Measurements from ENCODE around the gene AGBL4.

The AGBL4 gene

DNA sequence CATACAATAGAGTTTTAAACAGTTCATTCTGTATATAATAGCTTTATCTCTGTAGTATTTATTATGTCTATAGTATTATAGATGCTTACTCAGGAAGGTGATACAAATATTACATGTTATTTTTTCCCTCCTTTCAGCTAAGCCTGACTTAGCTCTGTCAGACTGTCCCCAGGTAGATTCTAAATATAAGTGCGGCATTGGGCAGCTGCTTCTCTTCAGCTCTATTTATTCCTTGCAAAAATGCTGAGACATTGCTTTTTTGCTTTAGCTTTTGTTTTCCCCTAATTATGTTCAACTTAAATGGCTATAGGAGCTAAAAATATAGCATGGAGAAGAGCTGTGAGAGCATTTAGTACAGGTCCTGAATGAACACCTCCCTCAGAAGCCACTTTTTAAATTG, 1043.8 kb downstream of the AGBL4 start:
- TF ChIP-seq, protein P1, sequence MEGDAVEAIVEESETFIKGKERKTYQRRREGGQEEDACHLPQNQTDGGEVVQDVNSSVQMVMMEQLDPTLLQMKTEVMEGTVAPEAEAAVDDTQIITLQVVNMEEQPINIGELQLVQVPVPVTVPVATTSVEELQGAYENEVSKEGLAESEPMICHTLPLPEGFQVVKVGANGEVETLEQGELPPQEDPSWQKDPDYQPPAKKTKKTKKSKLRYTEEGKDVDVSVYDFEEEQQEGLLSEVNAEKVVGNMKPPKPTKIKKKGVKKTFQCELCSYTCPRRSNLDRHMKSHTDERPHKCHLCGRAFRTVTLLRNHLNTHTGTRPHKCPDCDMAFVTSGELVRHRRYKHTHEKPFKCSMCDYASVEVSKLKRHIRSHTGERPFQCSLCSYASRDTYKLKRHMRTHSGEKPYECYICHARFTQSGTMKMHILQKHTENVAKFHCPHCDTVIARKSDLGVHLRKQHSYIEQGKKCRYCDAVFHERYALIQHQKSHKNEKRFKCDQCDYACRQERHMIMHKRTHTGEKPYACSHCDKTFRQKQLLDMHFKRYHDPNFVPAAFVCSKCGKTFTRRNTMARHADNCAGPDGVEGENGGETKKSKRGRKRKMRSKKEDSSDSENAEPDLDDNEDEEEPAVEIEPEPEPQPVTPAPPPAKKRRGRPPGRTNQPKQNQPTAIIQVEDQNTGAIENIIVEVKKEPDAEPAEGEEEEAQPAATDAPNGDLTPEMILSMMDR (IDR thresholded peaks at IDR 0.05; ENCODE audit: low read depth, low read length): no peak
- no peak overlapping the region for H3K27ac ChIP-seq
- no peak overlapping the region for H3K4me3 ChIP-seq (ENCODE audit: low read depth, low read length)
- no peaks in the 10 kb centered on the region for H3K36me3 ChIP-seq
- no peaks in the 10 kb centered on the region for H3K27me3 ChIP-seq (ENCODE audit: insufficient read depth, low read depth, severe bottlenecking)
- no peaks in the 10 kb centered on the region for H3K9me3 ChIP-seq (ENCODE audit: severe bottlenecking)
- DNase-seq: no peak

DNA sequence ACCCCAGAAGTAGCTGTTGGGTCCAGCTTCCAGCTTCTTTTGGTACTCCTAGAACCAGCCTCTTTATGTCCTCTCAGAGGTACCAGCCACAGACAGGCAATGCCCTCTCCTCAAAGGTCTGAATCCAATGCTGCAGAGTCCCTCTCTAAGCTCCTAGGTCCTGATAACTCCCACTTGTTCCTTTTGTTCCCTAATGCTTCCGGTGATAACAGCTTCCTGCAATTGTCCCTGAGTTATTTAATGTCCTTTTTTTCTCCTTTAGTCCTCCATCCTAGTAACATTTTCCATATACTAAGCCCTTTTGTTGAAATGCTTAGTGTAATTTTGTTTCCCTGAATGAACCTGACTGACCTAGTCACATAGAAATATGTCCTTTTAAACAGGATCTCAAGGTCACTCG, 1045.3 kb downstream of the AGBL4 start:
- no peaks in the 10 kb centered on the region for H3K9me3 ChIP-seq (ENCODE audit: severe bottlenecking)
- H3K36me3 ChIP-seq: no peaks in the 10 kb centered on the region
- TF ChIP-seq, protein P1 (IDR thresholded peaks at IDR 0.05; ENCODE audit: low read depth, low read length): no peak
- no peak overlapping the region for H3K4me3 ChIP-seq (ENCODE audit: low read depth, low read length)
- no peak overlapping the region for H3K27ac ChIP-seq
- no peak for DNase-seq
- no peaks in the 10 kb centered on the region for H3K27me3 ChIP-seq (ENCODE audit: insufficient read depth, low read depth, severe bottlenecking)

DNA sequence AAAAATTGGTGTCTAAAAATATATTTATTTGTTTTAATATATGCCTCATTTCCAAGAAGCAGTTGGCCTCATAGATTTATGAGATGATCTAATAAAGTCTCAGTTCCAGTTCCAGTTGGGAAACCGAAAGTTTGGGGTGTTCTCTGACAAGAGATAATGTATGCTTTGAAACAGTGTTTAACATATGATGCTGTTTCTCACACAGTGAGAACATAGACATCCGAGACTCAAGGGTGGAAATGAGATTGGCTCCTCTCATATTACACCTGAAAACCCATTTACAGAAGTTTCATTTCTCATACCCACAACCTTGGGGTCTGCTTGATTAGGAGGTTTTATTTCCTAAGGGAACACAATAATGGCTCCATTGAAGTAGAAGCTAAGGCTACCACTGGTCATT, 1046.5 kb downstream of the AGBL4 start:
- Histone ChIP-seq H3K9me3 (ENCODE audit: severe bottlenecking) (no peaks in the 10 kb centered on the region), H3K4me3 (ENCODE audit: low read depth, low read length) (no peak overlapping the region), H3K36me3 (no peaks in the 10 kb centered on the region), H3K27ac (no peak overlapping the region), H3K27me3 (ENCODE audit: insufficient read depth, low read depth, severe bottlenecking) (no peaks in the 10 kb centered on the region)
- no peak for DNase-seq
- TF ChIP-seq, protein P1 (IDR thresholded peaks at IDR 0.05; ENCODE audit: low read depth, low read length): no peak

- DNase-seq: no peak
- TF ChIP-seq, protein P1 (IDR thresholded peaks at IDR 0.05; ENCODE audit: low read depth, low read length): no peak
Measured at GRCh38 chr1:48969971-48970370, 1053.8 kb downstream of the AGBL4 start.

DNA sequence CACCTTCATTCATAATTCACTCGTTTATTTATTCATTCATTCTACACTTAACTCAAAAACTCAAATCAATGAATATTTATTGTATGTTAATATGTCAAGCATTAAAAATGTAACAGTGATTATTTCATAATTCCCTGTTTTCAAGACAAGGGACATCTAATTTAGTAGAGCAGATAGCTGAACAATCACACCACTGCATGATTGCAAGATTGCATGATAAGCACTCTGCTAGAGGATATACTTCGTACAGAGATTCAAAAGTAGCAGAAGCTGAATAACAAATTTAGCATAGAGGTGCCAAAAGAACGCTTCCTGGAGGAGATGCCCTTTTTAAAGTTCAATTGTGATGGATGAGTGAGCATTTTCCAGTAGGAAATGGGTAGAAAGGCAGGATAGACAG, 1056.4 kb downstream of the AGBL4 start:
- no peak for DNase-seq
- H3K9me3 ChIP-seq (ENCODE audit: severe bottlenecking): no peaks in the 10 kb centered on the region
- no peaks in the 10 kb centered on the region for H3K27me3 ChIP-seq (ENCODE audit: insufficient read depth, low read depth, severe bottlenecking)
- H3K4me3 ChIP-seq (ENCODE audit: low read depth, low read length): no peak overlapping the region
- H3K27ac ChIP-seq: no peak overlapping the region
- H3K36me3 ChIP-seq: no peaks in the 10 kb centered on the region
- TF ChIP-seq, protein P1 (IDR thresholded peaks at IDR 0.05; ENCODE audit: low read depth, low read length): no peak

More at GRCh38 chr1:48969971-48970370, 1053.8 kb downstream of the AGBL4 start:
- Histone ChIP-seq H3K27ac (no peak overlapping the region), H3K36me3 (no peaks in the 10 kb centered on the region), H3K27me3 (ENCODE audit: insufficient read depth, low read depth, severe bottlenecking) (no peaks in the 10 kb centered on the region), H3K9me3 (ENCODE audit: severe bottlenecking) (no peaks in the 10 kb centered on the region), H3K4me3 (ENCODE audit: low read depth, low read length) (no peak overlapping the region)

DNA sequence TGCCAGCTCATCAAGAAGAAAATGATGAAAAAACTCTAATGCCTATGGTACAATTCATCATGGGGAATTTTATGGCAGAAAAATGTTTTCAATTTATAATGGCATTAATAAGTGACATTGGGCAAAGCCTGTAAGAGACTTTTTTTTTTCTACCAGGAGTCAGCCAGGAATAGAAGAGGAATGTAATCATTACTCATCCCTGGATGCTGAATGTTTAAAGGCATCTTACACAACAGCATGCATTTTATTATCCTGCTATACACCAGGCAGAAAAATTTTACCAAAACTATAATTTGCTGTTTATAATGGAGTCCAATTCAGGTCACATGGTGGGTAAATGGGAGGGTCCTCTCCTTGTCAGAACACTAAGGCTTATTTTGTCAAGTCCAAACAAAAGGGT, 1057.2 kb downstream of the AGBL4 start:
- TF ChIP-seq, protein P1 (IDR thresholded peaks at IDR 0.05; ENCODE audit: low read depth, low read length): no peak
- H3K4me3 ChIP-seq (ENCODE audit: low read depth, low read length): no peak overlapping the region
- no peak overlapping the region for H3K27ac ChIP-seq
- DNase-seq: no peak
- no peaks in the 10 kb centered on the region for H3K36me3 ChIP-seq
- no peaks in the 10 kb centered on the region for H3K27me3 ChIP-seq (ENCODE audit: insufficient read depth, low read depth, severe bottlenecking)
- no peaks in the 10 kb centered on the region for H3K9me3 ChIP-seq (ENCODE audit: severe bottlenecking)
